Measurements from ENCODE around the gene AGFG2.
"Not testable (repeated sequence)": the region's sequence is repeated elsewhere in the genome, so short reads cannot be mapped to it uniquely, and the experiment has no call there.

Gene AGFG2

GRCh38 chr7:100546926-100547800 lies 8.2 kb downstream of the AGFG2 start:
- no peak for TF ChIP-seq CTCF (IDR thresholded peaks at IDR 0.05; ENCODE audit: insufficient read depth, low read depth, low read length, missing control alignments)
- no peak for DNase-seq (ENCODE audit: low read depth)
- no peak overlapping the region for H3K4me3 ChIP-seq (ENCODE audit: low read length)

GRCh38 chr7:100547872-100548271 lies 8.9 kb downstream of the AGFG2 start:
- H3K4me3 ChIP-seq (ENCODE audit: low read length) = no peak overlapping the region
- DNase-seq (ENCODE audit: low read depth) = no peak
- no peak for TF ChIP-seq CTCF (IDR thresholded peaks at IDR 0.05; ENCODE audit: insufficient read depth, low read depth, low read length, missing control alignments)

- H3K4me3 ChIP-seq (ENCODE audit: low read length); DNase-seq (ENCODE audit: low read depth): not testable (repeated sequence)
Measured at GRCh38 chr7:100548446-100548845, 9.4 kb downstream of the AGFG2 start.

GRCh38 chr7:100552532-100552931 lies 13.5 kb downstream of the AGFG2 start:
- DNase-seq (ENCODE audit: low read depth) = no peak
- TF ChIP-seq CTCF (IDR thresholded peaks at IDR 0.05; ENCODE audit: insufficient read depth, low read depth, low read length, missing control alignments) = no peak
- H3K4me3 ChIP-seq (ENCODE audit: low read length) = no peak overlapping the region

- no peak for DNase-seq (ENCODE audit: low read depth)
- TF ChIP-seq CTCF (IDR thresholded peaks at IDR 0.05; ENCODE audit: insufficient read depth, low read depth, low read length, missing control alignments) = no peak
Measured at GRCh38 chr7:100553032-100553431, 14.0 kb downstream of the AGFG2 start.

GRCh38 chr7:100555701-100556100 lies 16.7 kb downstream of the AGFG2 start:
- H3K4me3 ChIP-seq (ENCODE audit: low read length) = no peak overlapping the region
- no peak for DNase-seq (ENCODE audit: low read depth)
- no peak for TF ChIP-seq CTCF (IDR thresholded peaks at IDR 0.05; ENCODE audit: insufficient read depth, low read depth, low read length, missing control alignments)

More at GRCh38 chr7:100553032-100553431, 14.0 kb downstream of the AGFG2 start:
- no peak overlapping the region for H3K4me3 ChIP-seq (ENCODE audit: low read length)

GRCh38 chr7:100556541-100556940 lies 17.5 kb downstream of the AGFG2 start:
- no peak overlapping the region for H3K4me3 ChIP-seq (ENCODE audit: low read length)
- DNase-seq (ENCODE audit: low read depth) = no peak
- no peak for TF ChIP-seq CTCF (IDR thresholded peaks at IDR 0.05; ENCODE audit: insufficient read depth, low read depth, low read length, missing control alignments)
